DMS53 treated with DMSO at 0.1 percent for 48 hours (cell line): ENCODE measurements around the gene ACO2.
"Not testable (repeated sequence)": the region's sequence is repeated elsewhere in the genome, so short reads cannot be mapped to it uniquely, and the experiment has no call there.

Experiments used
- DNase-seq: peaks from one replicate; lab custom pipeline; 2025; ENCODE audit not compliant: unreplicated experiment; lab: John Stamatoyannopoulos, UW

Gene ACO2

DNA sequence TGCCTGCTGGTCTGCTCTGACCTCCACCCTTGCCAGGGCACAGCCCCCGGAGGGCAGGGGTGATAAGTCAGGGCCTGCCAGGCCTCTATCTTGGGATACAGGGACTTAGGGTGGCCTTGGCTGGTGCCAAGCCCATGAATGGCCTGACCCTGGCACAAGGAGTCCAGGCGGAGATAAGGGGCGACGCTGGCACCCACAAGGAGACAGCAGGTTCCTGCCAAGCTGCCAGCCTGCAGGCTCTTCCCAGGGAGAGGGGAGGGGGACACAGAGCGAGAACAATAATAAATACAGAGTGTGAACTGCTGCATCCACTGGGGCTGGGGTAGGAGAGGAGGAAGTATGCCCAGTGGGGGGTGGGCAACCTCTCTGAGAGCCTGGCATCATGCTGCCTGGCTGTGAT is 92.9 kb downstream of the ACO2 start:
- DNase-seq, result no peak

GRCh38 chr22:41562461-41562860 is 93.5 kb downstream of the ACO2 start:
- no peak for DNase-seq

- DNase-seq, result no peak
These were observed 94.3 kb downstream of the ACO2 start for GRCh38 chr22:41563051-41563711.

DNA sequence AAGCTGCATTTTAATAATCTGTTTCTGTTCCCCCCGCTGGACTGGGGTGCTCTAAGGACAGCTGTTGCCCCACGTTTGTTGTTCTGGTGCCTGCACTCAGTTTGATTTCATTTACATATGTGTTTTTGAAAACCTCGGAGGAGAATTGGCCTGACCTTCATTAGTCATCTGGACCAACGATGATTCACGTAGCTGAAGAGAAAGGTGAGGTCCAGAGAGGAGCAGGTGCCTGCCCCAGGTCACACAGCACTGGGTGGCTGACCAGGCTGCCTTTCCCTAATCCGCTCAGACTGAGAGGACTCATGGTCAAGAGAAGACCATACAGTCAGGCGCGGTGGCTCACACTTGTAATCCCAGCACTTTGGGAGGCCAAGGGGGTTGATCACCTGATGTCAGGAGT is 95.6 kb downstream of the ACO2 start:
- DNase-seq, result no peak

DNA sequence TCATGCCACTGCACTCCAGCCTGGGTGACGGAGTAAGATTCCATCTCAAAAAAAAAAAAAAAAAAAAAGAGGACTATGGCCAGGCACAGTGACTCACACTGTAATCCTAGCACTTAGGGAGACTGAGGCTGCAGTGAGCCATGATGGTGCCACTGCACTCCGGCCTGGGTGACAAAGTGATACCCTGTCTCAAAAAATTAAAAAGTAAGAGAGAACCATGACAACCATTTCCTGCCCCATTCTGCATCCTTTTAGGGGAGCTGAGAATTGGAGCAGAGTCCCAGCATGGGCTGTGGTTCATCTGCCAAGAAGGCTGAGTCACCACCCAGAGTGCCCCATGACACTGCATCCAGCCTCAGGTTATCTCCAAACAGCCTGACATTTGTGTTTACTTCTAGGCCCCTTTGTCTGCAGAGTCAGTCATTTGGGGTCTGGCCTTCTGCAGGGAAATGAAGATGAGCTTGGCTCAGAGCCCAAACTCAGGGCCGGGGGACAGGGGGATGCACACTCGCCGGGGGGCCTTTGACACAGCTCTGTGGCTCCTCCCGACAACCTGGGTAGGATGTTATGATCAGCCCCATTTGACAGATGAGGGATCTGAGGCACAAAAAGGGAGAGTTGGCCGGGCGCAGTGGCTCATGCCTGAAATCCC is 96.6 kb downstream of the ACO2 start:
- DNase-seq, result no peak

- DNase-seq, result no peak
These were observed 98.5 kb downstream of the ACO2 start for GRCh38 chr22:41567512-41567768.

- no peak for DNase-seq
These were observed 99.9 kb downstream of the ACO2 start for GRCh38 chr22:41568811-41569210.

GRCh38 chr22:41570221-41570620 is 101.3 kb downstream of the ACO2 start:
- no peak for DNase-seq

- no peak for DNase-seq
These were observed 102.9 kb downstream of the ACO2 start for GRCh38 chr22:41571786-41572185.

DNA sequence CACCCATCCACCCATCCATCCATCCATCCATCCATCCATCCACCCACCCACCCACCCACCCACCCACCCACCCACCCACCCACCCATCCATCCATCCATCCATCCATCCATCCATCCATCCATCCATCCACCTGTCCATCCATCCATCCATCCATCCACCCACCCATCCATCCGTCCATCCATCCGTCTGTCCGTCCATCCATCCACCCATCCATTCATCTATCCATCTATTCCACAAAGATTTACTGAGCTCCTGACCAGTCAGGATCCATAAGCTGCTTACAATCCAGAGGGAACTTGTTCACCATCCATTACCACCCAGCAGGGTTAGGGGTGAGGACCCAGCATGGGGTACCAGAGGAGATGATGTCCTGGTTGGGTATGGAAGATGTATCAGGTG is 103.4 kb downstream of the ACO2 start:
- not testable (repeated sequence) for DNase-seq

GRCh38 chr22:41573677-41574076 is 104.8 kb downstream of the ACO2 start:
- DNase-seq, result no peak

DNA sequence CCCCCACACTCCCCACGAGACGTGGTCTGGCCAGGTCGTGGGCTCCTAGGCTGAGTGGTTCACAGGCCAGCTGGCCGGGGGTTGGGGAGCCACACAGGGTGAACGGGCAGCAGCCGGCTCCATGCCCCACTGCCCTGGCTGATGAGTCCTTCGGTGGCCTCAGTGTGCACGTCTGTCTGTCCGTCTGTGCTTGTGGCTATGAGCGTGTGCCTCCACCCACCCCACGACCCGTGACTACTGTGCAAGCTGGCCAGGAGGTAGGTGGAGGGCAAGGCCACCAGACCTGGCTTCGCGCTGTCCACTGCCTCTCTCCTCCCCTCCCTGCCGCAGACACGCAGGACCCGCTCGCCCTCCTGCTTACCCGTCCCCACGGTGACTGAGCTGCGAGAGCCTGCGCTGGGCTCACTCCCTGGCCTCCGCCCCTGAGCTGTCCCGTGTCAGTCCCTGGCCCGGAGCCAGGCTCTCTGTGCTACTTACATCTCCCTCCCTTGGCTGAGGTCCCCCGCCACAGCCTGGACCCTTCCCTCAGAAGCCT is 106.0 kb downstream of the ACO2 start:
- no peak for DNase-seq

DNA sequence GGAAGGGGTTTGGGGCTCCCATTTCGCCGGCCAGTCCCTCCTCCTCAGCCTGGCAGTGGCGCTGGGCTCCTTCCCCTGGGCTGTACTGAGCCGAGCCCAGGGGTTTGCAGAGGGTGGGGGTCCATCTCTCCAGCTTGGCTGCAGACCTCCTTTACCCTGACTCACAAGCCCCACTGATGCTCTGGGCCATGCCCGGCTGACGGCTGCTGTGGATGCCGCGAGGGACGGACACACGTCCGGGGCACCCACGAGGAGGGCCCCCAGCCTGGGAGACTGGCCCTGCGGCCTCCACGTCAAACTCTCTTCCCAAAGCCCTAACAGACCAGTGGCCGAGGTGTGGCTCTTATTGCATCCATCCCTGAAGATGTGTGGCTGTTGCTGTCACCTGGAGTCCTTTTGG is 106.6 kb downstream of the ACO2 start:
- DNase-seq, result no peak

GRCh38 chr22:41576877-41577276 is 108.0 kb downstream of the ACO2 start:
- DNase-seq, result no peak

DNA sequence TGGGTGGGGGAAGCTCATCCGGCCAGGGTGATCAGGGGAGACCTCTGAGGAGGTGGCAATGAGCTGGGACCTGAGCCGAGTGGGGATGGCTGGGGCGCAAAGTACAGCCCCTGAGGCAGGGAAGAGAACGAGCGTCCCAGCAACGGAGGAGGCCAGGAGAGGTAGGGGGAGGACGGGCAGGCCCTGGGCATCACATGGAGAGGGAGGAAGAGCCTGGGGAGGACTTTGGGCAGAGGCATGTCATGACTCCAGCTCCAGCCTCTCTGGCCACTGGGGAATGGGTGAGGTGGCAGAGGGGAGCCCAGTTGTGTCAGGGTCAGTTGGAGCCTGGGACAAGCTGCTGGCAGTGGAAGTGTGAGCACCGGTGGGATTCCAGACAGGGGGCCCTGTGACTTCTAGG is 109.2 kb downstream of the ACO2 start:
- DNase-seq, result no peak
